Transverse colon (tissue), 4 donors: ENCODE measurements around the gene VGLL1. TPM values are rescaled to one million over a fixed set of nuclear protein-coding genes. Genes with fewer than 3 reads are reported as not detected.
A peak's percentile ranks its signal among the peaks of the same experiment; 100 is the strongest.

Source experiments
- DNase-seq: peaks from one replicate; pipeline ENCODE4 v3.0.0-alpha.2; 2019
- H3K27ac ChIP-seq, 4 donors: fragments of 200-600 bp; sonication (generic); 2 replicates each; pipeline ENCODE4 v1.5.1; 2016 to 2018; ENCODE audit warnings: inconsistent platforms in 4 of 4
- H3K27me3 ChIP-seq: fragments of 200-600 bp; sonication (generic); 2 replicates; pipeline ENCODE4 v1.5.1; 2017; ENCODE audit warnings: inconsistent platforms
- H3K36me3 ChIP-seq, 4 donors: fragments of 200-600 bp; sonication (generic); 2 replicates each; pipeline ENCODE4 v1.5.1; 2017 to 2019; ENCODE audit warnings: inconsistent platforms in 4 of 4
- H3K4me1 ChIP-seq, 4 donors: fragments of 200-600 bp; sonication (generic); 2 replicates each; pipeline ENCODE4 v1.5.1; 2017 to 2020; ENCODE audit warnings: inconsistent platforms in 4 of 4
- H3K4me3 ChIP-seq, 4 donors: fragments of 200-600 bp; sonication (generic); 1 replicate in 1 of 4; 2 replicates in 3 of 4; pipeline versions ENCODE4 v1.5.1 to v1.6.1; 2017 to 2019; ENCODE audit warnings: inconsistent platforms in 4 of 4
- H3K9me3 ChIP-seq, 2 donors: fragments of 200-600 bp; sonication (generic); 2 replicates each; pipeline ENCODE4 v1.5.1; 2017 to 2019; ENCODE audit warnings: inconsistent platforms in 2 of 2
- EP300 ChIP-seq: sonication (generic); formaldehyde crosslinking; IDR thresholded peaks from one replicate; pipeline ENCODE4 v1.6.1; 2017; ENCODE audit warnings: antibody characterized with exemption, low read depth
- POLR2A ChIP-seq: fragments of 450-650 bp; IDR thresholded peaks from one replicate; pipeline ENCODE4 v1.6.1; 2016; ENCODE audit warnings: antibody characterized with exemption, mild to moderate bottlenecking, moderate library complexity
- POLR2AphosphoS5 ChIP-seq, 3 donors: sonication (generic); formaldehyde crosslinking; IDR thresholded peaks; one replicate each; pipeline ENCODE4 v1.6.1; 2016; ENCODE audit warnings: antibody characterized with exemption in 3 of 3
- WGBS, 2 donors: methylation state at CpG; one replicate each; pipeline ENCODE4 v1.1.5; 2018; ENCODE audit warnings: low coverage in 1 of 2; 5-methylcytosine and 5-hydroxymethylcytosine counted together
- in situ Hi-C, 4 donors: fragments of 200-750 bp; cut with MboI; loops; one replicate each; pipeline versions ENCODE4 v1.15.0 to v1.15.1; 2017; ENCODE audit warnings: low sequenced_read_pairs in 3 of 4, low pct_ligation_motif_present in 1 of 4, low pct_unique_long_range_greater_than_20kb in 1 of 4
- intact Hi-C: fragments of 100-400 bp; cut with DNase I; formaldehyde crosslinking; loops from one replicate; pipeline ENCODE4 v1.15.1; 2023; ENCODE audit warnings: low total_unique reads
- total RNA-seq, 4 donors: library from RNA; depleted of rRNA; stranded (reverse); fragments of >200 nt; gene quantifications; one replicate each; pipeline ENCODE4 v1.1.0, GENCODE V29; 2016
- TF ChIP-seq, protein P1 (sequence below), 5 experiments: fragments of 200-600 bp in 3 of 5; fragments of 450-650 bp in 2 of 5; sonication (generic) in 3 of 5; IDR thresholded peaks; 1 replicate in 2 of 5; 2 replicates in 3 of 5; pipeline ENCODE4 v1.5.1; 2016 to 2017; ENCODE audit warnings: antibody characterized with exemption in 5 of 5, inconsistent platforms in 3 of 5, mild to moderate bottlenecking in 2 of 5, moderate library complexity in 1 of 5

Gene VGLL1
- total RNA-seq, 4 donors from 2014 or later = not detected

DNA sequence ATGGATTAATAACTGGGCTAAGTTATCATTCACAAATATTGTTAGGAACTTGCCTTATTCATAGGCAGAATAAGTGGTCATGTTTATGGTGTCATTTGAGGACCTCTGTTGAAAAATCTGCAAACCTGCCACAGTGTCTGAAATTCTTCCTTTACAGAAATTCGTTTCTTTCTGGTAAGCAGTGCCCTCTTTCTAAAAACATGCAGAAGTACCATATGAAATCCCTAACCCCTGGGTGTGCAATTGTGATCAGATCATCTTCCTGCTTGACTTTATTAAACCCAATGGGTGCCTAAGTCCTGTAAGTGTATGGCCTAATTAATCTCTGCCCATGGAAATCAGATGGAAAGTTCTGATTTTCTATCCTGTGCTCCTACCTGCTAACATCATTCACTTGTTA lies 39.0 kb upstream of the VGLL1 start:
- intact Hi-C loops = loop anchor here (5.0 kb wide), 1 partner anchor 214 kb away; no protein-coding TSS in a partner anchor
- WGBS, 2 donors = 18% methylated on average over 1 of the region's 1 CpG; no CpG with 5 or more reads in 1 of the 2 donors
- no peak for TF ChIP-seq POLR2AphosphoS5 (IDR thresholded peaks at IDR 0.05)
- no peak for TF ChIP-seq POLR2A
- TF ChIP-seq, protein P1, sequence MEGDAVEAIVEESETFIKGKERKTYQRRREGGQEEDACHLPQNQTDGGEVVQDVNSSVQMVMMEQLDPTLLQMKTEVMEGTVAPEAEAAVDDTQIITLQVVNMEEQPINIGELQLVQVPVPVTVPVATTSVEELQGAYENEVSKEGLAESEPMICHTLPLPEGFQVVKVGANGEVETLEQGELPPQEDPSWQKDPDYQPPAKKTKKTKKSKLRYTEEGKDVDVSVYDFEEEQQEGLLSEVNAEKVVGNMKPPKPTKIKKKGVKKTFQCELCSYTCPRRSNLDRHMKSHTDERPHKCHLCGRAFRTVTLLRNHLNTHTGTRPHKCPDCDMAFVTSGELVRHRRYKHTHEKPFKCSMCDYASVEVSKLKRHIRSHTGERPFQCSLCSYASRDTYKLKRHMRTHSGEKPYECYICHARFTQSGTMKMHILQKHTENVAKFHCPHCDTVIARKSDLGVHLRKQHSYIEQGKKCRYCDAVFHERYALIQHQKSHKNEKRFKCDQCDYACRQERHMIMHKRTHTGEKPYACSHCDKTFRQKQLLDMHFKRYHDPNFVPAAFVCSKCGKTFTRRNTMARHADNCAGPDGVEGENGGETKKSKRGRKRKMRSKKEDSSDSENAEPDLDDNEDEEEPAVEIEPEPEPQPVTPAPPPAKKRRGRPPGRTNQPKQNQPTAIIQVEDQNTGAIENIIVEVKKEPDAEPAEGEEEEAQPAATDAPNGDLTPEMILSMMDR (IDR thresholded peaks at IDR 0.05) = no peak
- no peak for TF ChIP-seq EP300

GRCh38 chrX:136495043-136495442 lies 37.0 kb upstream of the VGLL1 start:
- TF ChIP-seq, protein P1 (IDR thresholded peaks at IDR 0.05) = no peak
- no peak for TF ChIP-seq EP300
- no peak for TF ChIP-seq POLR2AphosphoS5 (IDR thresholded peaks at IDR 0.05)
- TF ChIP-seq POLR2A = no peak
- Histone ChIP-seq H3K27me3 (peaks cover 5% of the 10 kb centered on the region), H3K4me1 (peaks cover 0 to 16% (median 3%) of the 10 kb centered on the region in 4 donors), H3K9me3 (no peaks in the 10 kb centered on the region), H3K4me3 (no peak overlapping the region), H3K27ac (no peak overlapping the region), H3K36me3 (no peaks in the 10 kb centered on the region)
- no peak for DNase-seq
- intact Hi-C loops (no loop called here), in situ Hi-C loops (no loop called here)
- WGBS, 2 donors = 65 to 87% methylated on average over 4 of the region's 4 CpGs

More for the DNA sequence above, 39.0 kb upstream of the VGLL1 start:
- DNase-seq = no peak
- Histone ChIP-seq H3K4me3 (no peak overlapping the region), H3K9me3 (no peaks in the 10 kb centered on the region), H3K27me3 (peaks cover 9% of the 10 kb centered on the region), H3K36me3 (no peaks in the 10 kb centered on the region), H3K27ac (no peak overlapping the region), H3K4me1 (peaks cover 0 to 3% (median 0%) of the 10 kb centered on the region in 4 donors)
- in situ Hi-C loops = no loop called here

DNA sequence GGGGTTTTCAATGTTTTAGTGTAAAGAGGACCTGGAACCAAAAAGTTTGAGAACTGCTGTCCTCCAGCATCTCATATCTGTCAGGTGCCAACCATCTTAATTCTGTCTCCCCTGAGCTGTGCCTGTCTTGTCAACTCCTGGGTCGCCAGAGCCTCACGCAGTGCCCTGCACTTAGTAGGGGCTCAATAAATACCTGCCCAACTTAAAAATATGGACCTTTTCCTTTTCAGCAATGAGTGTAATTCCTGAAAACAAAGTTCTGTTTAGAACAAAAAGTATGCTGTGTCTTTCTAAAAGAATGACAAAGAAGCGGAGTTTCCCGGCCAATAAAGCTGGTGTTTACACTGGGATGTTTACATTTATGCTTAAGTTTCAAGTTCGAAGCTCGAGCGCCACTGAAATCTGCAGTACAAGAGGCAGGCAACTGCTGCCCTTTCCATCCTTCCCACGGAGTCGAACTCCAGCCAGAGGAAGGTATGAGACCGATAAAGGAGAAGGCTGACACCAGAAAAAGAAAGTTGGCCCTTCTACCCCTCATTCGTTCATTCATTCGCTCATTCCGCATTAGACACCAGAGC lies 35.7 kb upstream of the VGLL1 start:
- TF ChIP-seq POLR2AphosphoS5 (IDR thresholded peaks at IDR 0.05) (no peak), POLR2A (no peak), EP300 (no peak)
- TF ChIP-seq, protein P1 (IDR thresholded peaks at IDR 0.05) = no peak
- WGBS, 2 donors = 0 to 40% methylated on average over 2 to 13 of the region's 13 CpGs
- no peak for DNase-seq
- Histone ChIP-seq H3K9me3 (no peaks in the 10 kb centered on the region), H3K27me3 (peaks cover under 1% of the 10 kb centered on the region), H3K27ac (peak overlapping the region; percentile 89 to 97 (median 96)), H3K4me3 (peak overlapping the region; percentile 17 to 70 (median 58)), H3K4me1 (peaks cover 0 to 16% (median 3%) of the 10 kb centered on the region in 4 donors), H3K36me3 (no peaks in the 10 kb centered on the region)
- intact Hi-C loops = no loop called here
- in situ Hi-C loops = no loop called here

GRCh38 chrX:136496764-136497555 lies 35.1 kb upstream of the VGLL1 start:
- in situ Hi-C loops = no loop called here
- peak; percentile 88 for DNase-seq
- H3K4me1 ChIP-seq = peaks cover 0 to 16% (median 3%) of the 10 kb centered on the region in 4 donors
- no peaks in the 10 kb centered on the region for H3K27me3 ChIP-seq
- intact Hi-C loops = no loop called here
- H3K27ac ChIP-seq = peak overlapping the region; percentile 89 to 97 (median 96)
- no peaks in the 10 kb centered on the region for H3K9me3 ChIP-seq
- H3K4me3 ChIP-seq = peak overlapping the region; percentile 55 to 70 (median 58)
- no peaks in the 10 kb centered on the region for H3K36me3 ChIP-seq
- 57% methylated on average over 94 of the region's 111 CpGs; no CpG with 5 or more reads in 1 of the 2 donors for WGBS, 2 donors
- TF ChIP-seq, protein P1 (IDR thresholded peaks at IDR 0.05) = no peak
- TF ChIP-seq POLR2AphosphoS5 (IDR thresholded peaks at IDR 0.05) = peak in 1 of 3 donors; percentile 11
- TF ChIP-seq POLR2A = peak; percentile 34
- no peak for TF ChIP-seq EP300
